ENCODE measurements around the gene EML4.

DNA sequence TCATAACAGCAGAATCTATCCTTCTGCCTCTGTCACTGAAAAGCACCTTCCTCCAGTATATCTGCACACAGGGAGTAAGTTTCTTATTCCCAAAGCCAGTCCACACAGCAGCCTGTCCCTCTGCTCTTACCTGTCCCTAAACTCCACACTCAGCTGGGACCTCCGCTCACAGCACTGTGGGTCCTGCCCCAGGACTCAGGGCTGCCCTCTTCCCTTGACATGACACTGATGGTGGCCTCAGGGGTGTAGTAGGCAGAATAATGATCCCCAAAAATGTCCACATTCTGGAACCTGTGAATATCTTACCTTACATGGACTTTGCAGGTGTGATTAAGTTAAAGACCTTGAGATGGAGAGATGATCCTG lies 39.7 kb upstream of the EML4 start:
- TF ChIP-seq, protein P1, sequence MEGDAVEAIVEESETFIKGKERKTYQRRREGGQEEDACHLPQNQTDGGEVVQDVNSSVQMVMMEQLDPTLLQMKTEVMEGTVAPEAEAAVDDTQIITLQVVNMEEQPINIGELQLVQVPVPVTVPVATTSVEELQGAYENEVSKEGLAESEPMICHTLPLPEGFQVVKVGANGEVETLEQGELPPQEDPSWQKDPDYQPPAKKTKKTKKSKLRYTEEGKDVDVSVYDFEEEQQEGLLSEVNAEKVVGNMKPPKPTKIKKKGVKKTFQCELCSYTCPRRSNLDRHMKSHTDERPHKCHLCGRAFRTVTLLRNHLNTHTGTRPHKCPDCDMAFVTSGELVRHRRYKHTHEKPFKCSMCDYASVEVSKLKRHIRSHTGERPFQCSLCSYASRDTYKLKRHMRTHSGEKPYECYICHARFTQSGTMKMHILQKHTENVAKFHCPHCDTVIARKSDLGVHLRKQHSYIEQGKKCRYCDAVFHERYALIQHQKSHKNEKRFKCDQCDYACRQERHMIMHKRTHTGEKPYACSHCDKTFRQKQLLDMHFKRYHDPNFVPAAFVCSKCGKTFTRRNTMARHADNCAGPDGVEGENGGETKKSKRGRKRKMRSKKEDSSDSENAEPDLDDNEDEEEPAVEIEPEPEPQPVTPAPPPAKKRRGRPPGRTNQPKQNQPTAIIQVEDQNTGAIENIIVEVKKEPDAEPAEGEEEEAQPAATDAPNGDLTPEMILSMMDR (IDR thresholded peaks at IDR 0.05), result no peak
- no peak for TF ChIP-seq POLR2A (IDR thresholded peaks at IDR 0.05)
